ENCODE data around the gene ALG3. TPM values are rescaled to one million over a fixed set of nuclear protein-coding genes. Genes with fewer than 3 reads are reported as not detected.

Gene ALG3
- polyA plus RNA-seq, 3 donors: 27.9 to 34.3 (median 30.8) TPM

DNA sequence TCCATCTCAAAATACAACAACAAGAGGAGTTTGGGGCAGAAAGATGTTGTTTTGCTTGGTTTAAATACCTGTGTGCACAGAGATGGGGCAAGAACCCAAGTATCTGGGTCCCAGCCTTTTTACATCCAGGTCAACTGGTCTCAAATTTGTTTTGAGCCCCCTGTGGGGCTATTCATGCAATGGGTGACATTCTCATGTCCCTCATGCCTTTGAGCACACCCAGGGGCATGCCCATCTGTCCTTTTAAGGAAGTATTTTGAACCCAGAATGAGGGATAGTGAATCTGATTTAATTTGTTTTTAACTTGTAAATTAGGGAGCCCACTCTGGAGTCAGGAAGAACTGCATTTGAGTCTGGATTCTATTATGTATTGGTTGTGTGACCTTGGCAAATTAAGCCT, 47.9 kb downstream of the ALG3 start:
- DNase-seq (ENCODE audit: low read depth in 3 of 3, low spot score in 2 of 3): no peak

DNA sequence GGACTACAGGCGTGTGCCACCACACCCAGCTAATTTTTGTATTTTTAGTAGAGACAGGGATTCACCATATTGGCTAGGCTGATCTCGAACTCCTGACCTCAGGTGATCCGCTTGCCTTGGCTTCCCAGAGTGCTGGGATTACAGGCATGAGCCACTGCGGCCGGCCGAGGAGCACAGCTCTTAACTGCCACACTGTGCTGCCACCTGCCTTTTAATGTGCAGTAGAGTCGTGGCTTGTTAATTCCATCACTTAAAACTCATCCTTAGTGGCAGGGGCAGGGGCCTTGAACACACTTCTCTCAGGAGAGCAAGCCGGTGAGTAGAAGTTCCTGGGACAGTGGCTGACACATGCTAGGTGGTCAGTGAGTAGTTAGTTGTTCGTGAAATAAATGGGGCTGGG, 50.3 kb downstream of the ALG3 start:
- DNase-seq (ENCODE audit: low read depth in 3 of 3, low spot score in 2 of 3): no peak

DNA sequence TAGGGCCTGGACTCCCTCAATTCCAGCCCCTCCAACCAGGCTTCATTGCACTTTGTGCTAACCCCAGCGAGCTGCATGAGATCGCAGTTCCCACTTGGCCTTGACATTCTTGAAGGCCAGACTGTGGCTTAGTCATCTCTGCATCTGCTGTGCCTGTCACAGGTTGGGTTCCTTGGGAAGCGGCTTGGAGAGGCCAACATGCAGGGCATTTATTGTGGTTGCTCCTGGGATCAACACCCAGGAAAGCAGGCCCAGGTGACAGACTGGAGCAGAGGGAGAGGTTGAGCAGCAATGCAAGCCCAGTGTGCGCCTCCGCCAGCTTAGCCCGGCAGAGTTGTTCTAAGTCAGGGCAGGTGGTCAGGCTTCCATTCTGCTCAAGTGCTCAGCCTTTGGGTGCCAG, 52.2 kb downstream of the ALG3 start:
- DNase-seq (ENCODE audit: low read depth in 3 of 3, low spot score in 2 of 3): no peak

DNA sequence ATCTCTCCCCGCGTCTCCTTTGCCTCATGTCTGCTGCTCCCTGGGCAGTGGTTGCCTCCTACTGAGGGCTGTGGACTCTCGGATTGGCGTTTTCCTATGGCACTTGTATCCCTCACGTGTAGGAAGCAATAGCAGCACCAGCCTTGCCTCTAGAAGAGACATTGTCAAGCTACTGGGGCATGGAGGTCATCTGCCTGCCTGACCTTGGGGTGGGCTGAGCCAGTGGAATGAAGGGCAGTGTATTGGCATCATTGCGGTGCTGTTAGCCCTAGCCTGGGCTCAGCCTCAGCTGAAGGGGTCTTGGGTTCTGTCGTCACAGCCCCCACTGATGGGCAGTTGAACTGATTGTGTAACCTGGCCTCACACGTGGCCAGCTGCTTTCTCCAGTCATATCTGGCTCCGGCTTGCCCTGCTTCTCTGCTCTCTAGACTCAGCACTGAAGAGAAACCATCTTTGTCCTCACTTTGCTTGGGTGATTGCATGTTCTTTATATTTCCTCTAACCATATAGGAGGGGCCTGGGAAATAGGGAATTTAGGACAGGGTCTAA, 54.7 kb downstream of the ALG3 start:
- DNase-seq (ENCODE audit: low read depth in 3 of 3, low spot score in 2 of 3): no peak

DNA sequence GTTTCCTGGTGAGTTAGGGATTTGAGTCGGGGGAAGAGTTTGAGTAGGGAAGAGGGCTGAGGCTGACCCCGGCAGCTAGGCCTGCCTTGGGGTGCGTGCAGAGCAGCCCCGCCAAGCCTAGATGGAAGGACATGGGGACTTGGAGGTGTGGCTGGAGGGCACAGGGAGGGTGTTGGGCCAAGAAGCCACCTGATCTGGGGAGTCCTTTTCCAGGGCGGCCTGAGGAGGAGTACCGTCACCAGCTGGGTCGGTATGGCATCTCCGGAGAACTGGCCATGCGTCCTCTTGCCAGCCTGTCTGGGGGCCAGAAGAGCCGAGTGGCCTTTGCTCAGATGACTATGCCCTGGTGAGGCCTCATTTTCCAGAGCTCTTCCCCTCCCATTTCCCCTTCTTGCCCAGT, 55.9 kb downstream of the ALG3 start:
- DNase-seq (ENCODE audit: low read depth in 3 of 3, low spot score in 2 of 3): no peak

Other genes starting within 250 kb of the ALG3 start
- gene ABCC5, start 231.1 kb downstream of the ALG3 start, polyA plus RNA-seq (ENCODE audit: insufficient read length in 3 of 3): 10 to 100 TPM; 44.1 to 53.7 (median 48.7) TPM
- not detected for gene HTR3D, start 217.2 kb downstream of the ALG3 start, polyA plus RNA-seq (ENCODE audit: insufficient read length in 3 of 3)
- gene HTR3C, start 195.9 kb downstream of the ALG3 start, polyA plus RNA-seq (ENCODE audit: insufficient read length in 3 of 3): not detected
- not detected for gene HTR3E, start 151.9 kb downstream of the ALG3 start, polyA plus RNA-seq (ENCODE audit: insufficient read length in 3 of 3)
- gene EIF2B5, start 113.6 kb downstream of the ALG3 start, polyA plus RNA-seq (ENCODE audit: insufficient read length in 3 of 3): 10 to 100 TPM; 49.5 to 49.7 (median 49.5) TPM
- 10 to 100 TPM; 59.8 to 69.3 (median 61.2) TPM for gene DVL3, start 93.6 kb downstream of the ALG3 start, polyA plus RNA-seq (ENCODE audit: insufficient read length in 3 of 3)
- gene AP2M1, start 74.1 kb downstream of the ALG3 start, polyA plus RNA-seq (ENCODE audit: insufficient read length in 3 of 3): 100 to 1,000 TPM; 399 to 438 (median 427) TPM
- 10 to 100 TPM; 55.1 to 59.6 (median 56.2) TPM for gene ABCF3, start 62.8 kb downstream of the ALG3 start, polyA plus RNA-seq (ENCODE audit: insufficient read length in 3 of 3)
- gene VWA5B2, start 19.4 kb downstream of the ALG3 start, polyA plus RNA-seq (ENCODE audit: insufficient read length in 3 of 3): 1 to 10 TPM in 2 of 3 donors, under 1 TPM in 1; 0.92 to 1.3 (median 1.1) TPM
- gene EEF1AKMT4, start 710 bp upstream of the ALG3 start, polyA plus RNA-seq (ENCODE audit: insufficient read length in 3 of 3): 1 to 10 TPM; 2.0 to 3.0 (median 2.7) TPM
- not detected for gene CAMK2N2, start 12.6 kb upstream of the ALG3 start, polyA plus RNA-seq (ENCODE audit: insufficient read length in 3 of 3)
- under 1 TPM in 1 of 3 donors, not detected in 2; 0.10 TPM for gene ECE2, start 27.1 kb upstream of the ALG3 start, polyA plus RNA-seq (ENCODE audit: insufficient read length in 3 of 3)
- gene PSMD2, start 50.3 kb upstream of the ALG3 start, polyA plus RNA-seq (ENCODE audit: insufficient read length in 3 of 3): 100 to 1,000 TPM; 225 to 235 (median 234) TPM
- gene EIF4G1, start 65.6 kb upstream of the ALG3 start, polyA plus RNA-seq (ENCODE audit: insufficient read length in 3 of 3): 100 to 1,000 TPM; 167 to 181 (median 171) TPM
- 1 to 10 TPM; 7.7 to 9.8 (median 8.7) TPM for gene FAM131A, start 88.6 kb upstream of the ALG3 start, polyA plus RNA-seq (ENCODE audit: insufficient read length in 3 of 3)
- gene CLCN2, start 112.6 kb upstream of the ALG3 start, polyA plus RNA-seq (ENCODE audit: insufficient read length in 3 of 3): 1 to 10 TPM; 7.7 to 9.9 (median 8.1) TPM
- gene POLR2H, start 112.7 kb upstream of the ALG3 start, polyA plus RNA-seq (ENCODE audit: insufficient read length in 3 of 3): 10 to 100 TPM; 87.1 to 91.3 (median 90.0) TPM
- gene THPO, start 129.2 kb upstream of the ALG3 start, polyA plus RNA-seq (ENCODE audit: insufficient read length in 3 of 3): 1 to 10 TPM; 2.0 to 3.1 (median 2.4) TPM
- 1 to 10 TPM; 8.2 to 9.9 (median 8.9) TPM for gene CHRD, start 131.1 kb upstream of the ALG3 start, polyA plus RNA-seq (ENCODE audit: insufficient read length in 3 of 3)

Data from right renal cortex interstitium (tissue), 3 donors.